HEK293 (cell line): Measurements from ENCODE around the gene NOXO1.
A peak's percentile ranks its signal among the peaks of the same experiment; 100 is the strongest.

Experiments used
- CTCF ChIA-PET: fragments of 350-600 bp; formaldehyde crosslinking; extraction: SDS; loops from one replicate; lab custom pipeline; 2021; ENCODE audit warnings: antibody characterized with exemption; lab: Yijun Ruan, JAX
- POLR2A ChIA-PET: fragments of 300-600 bp; formaldehyde crosslinking; extraction: SDS; loops from one replicate; lab custom pipeline; 2020; ENCODE audit warnings: antibody characterized with exemption, inconsistent platforms; lab: Yijun Ruan, JAX
- H3K27ac ChIP-seq: fragments of 200-500 bp; sonication (Bioruptor generic); 2 replicates; pipeline ENCODE4 v1.5.1; 2014; ENCODE audit warnings: low read depth, low read length, control low read depth, inconsistent platforms; ENCODE audit errors: extremely low read depth
- H3K36me3 ChIP-seq, 2 experiments: fragments of 200-500 bp in 1 of 2; sonication (Bioruptor generic) in 1 of 2; 1 replicate in 1 of 2; 2 replicates in 1 of 2; pipeline ENCODE4 v1.5.1; 2014 to 2017; ENCODE audit warnings: inconsistent platforms in 2 of 2, low read length in 2 of 2; ENCODE audit not compliant: control insufficient read depth in 2 of 2, insufficient read depth in 1 of 2
- H3K4me1 ChIP-seq: fragments of 200-500 bp; sonication (Bioruptor generic); 2 replicates; pipeline ENCODE4 v1.5.1; 2014; ENCODE audit warnings: mild to moderate bottlenecking, low read length, inconsistent platforms; ENCODE audit not compliant: control insufficient read depth, insufficient read depth
- H3K4me3 ChIP-seq: 2 replicates; pipeline ENCODE4 v1.5.1; 2011; ENCODE audit warnings: low read depth, mild to moderate bottlenecking, control low read depth, low read length, moderate library complexity
- H3K9me3 ChIP-seq: fragments of 200-500 bp; sonication (Bioruptor generic); 2 replicates; pipeline ENCODE4 v1.5.1; 2014; ENCODE audit warnings: low read depth, low read length, inconsistent platforms; ENCODE audit not compliant: control insufficient read depth, insufficient read depth
- GFI1B ChIP-seq: fragments of 450-650 bp; formaldehyde crosslinking; IDR thresholded peaks from 2 replicates; pipeline ENCODE4 v1.5.1; 2016; ENCODE audit warnings: missing biosample characterization, missing genetic modification characterization
- IKZF3 ChIP-seq: fragments of 450-650 bp; IDR thresholded peaks from 2 replicates; pipeline ENCODE4 v1.5.0; 2018; ENCODE audit warnings: missing biosample characterization, mild to moderate bottlenecking, missing genetic modification characterization, moderate library complexity
- KLF10 ChIP-seq: fragments of 450-650 bp; IDR thresholded peaks from 2 replicates; pipeline ENCODE4 v1.5.1; 2018; ENCODE audit warnings: missing biosample characterization, mild to moderate bottlenecking, missing genetic modification characterization
- KLF8 ChIP-seq: fragments of 450-650 bp; formaldehyde crosslinking; IDR thresholded peaks from 2 replicates; pipeline ENCODE4 v1.5.1; 2016; ENCODE audit warnings: missing biosample characterization, missing genetic modification characterization
- KLF9 ChIP-seq: fragments of 450-650 bp; formaldehyde crosslinking; IDR thresholded peaks from 2 replicates; pipeline ENCODE4 v1.5.1; 2016; ENCODE audit warnings: missing biosample characterization, missing genetic modification characterization, low read depth
- ZBTB17 ChIP-seq: fragments of 450-650 bp; formaldehyde crosslinking; IDR thresholded peaks from 2 replicates; pipeline ENCODE4 v1.5.1; 2016; ENCODE audit warnings: missing biosample characterization, missing genetic modification characterization
- ZBTB44 ChIP-seq: fragments of 450-650 bp; IDR thresholded peaks from 2 replicates; pipeline ENCODE4 v1.5.1; 2018; ENCODE audit warnings: missing biosample characterization, mild to moderate bottlenecking, missing genetic modification characterization
- ZNF112 ChIP-seq: fragments of 450-650 bp; formaldehyde crosslinking; IDR thresholded peaks from 2 replicates; pipeline ENCODE4 v1.5.0; 2017; ENCODE audit warnings: missing biosample characterization, missing genetic modification characterization
- ZNF138 ChIP-seq: fragments of 450-650 bp; formaldehyde crosslinking; IDR thresholded peaks from 2 replicates; pipeline ENCODE4 v1.5.1; 2016; ENCODE audit warnings: missing biosample characterization, missing genetic modification characterization, borderline replicate concordance
- ZNF148 ChIP-seq: fragments of 450-650 bp; formaldehyde crosslinking; IDR thresholded peaks from 2 replicates; pipeline ENCODE4 v1.5.0; 2017; ENCODE audit warnings: missing biosample characterization, missing genetic modification characterization, borderline replicate concordance
- ZNF18 ChIP-seq: fragments of 450-650 bp; formaldehyde crosslinking; IDR thresholded peaks from 2 replicates; pipeline ENCODE4 v1.5.1; 2016; ENCODE audit warnings: missing biosample characterization, missing genetic modification characterization
- ZNF24 ChIP-seq: fragments of 450-650 bp; formaldehyde crosslinking; IDR thresholded peaks from 2 replicates; pipeline ENCODE4 v1.5.1; 2016; ENCODE audit warnings: missing biosample characterization, missing genetic modification characterization
- ZNF248 ChIP-seq: fragments of 450-650 bp; formaldehyde crosslinking; IDR thresholded peaks from 2 replicates; pipeline ENCODE4 v1.5.1; 2017; ENCODE audit warnings: missing biosample characterization, missing genetic modification characterization
- ZNF311 ChIP-seq: fragments of 450-650 bp; formaldehyde crosslinking; IDR thresholded peaks from 2 replicates; pipeline ENCODE4 v1.5.1; 2017; ENCODE audit warnings: missing biosample characterization, missing genetic modification characterization, borderline replicate concordance
- ZNF324 ChIP-seq: fragments of 450-650 bp; formaldehyde crosslinking; IDR thresholded peaks from 2 replicates; pipeline ENCODE4 v1.5.1; 2016; ENCODE audit warnings: missing biosample characterization, missing genetic modification characterization
- ZNF404 ChIP-seq: fragments of 450-650 bp; formaldehyde crosslinking; IDR thresholded peaks from 2 replicates; pipeline ENCODE4 v1.5.1; 2017; ENCODE audit warnings: missing biosample characterization, missing genetic modification characterization
- ZNF501 ChIP-seq: fragments of 450-650 bp; formaldehyde crosslinking; IDR thresholded peaks from 2 replicates; pipeline ENCODE4 v1.5.1; 2016; ENCODE audit warnings: missing biosample characterization, missing genetic modification characterization
- ZNF544 ChIP-seq: fragments of 450-650 bp; formaldehyde crosslinking; IDR thresholded peaks from 2 replicates; pipeline ENCODE4 v1.5.0; 2017; ENCODE audit warnings: missing biosample characterization, missing genetic modification characterization
- ZNF596 ChIP-seq: fragments of 450-650 bp; IDR thresholded peaks from 2 replicates; pipeline ENCODE4 v1.5.0; 2018; ENCODE audit warnings: missing biosample characterization, mild to moderate bottlenecking, missing genetic modification characterization, moderate library complexity
- ZNF670 ChIP-seq: fragments of 450-650 bp; formaldehyde crosslinking; IDR thresholded peaks from 2 replicates; pipeline ENCODE4 v1.5.1; 2016; ENCODE audit warnings: missing biosample characterization, missing genetic modification characterization, low read depth
- ZNF76 ChIP-seq: fragments of 450-650 bp; formaldehyde crosslinking; IDR thresholded peaks from 2 replicates; pipeline ENCODE4; 2016; ENCODE audit warnings: low read depth, missing biosample characterization, missing genetic modification characterization, borderline replicate concordance
- ZNF785 ChIP-seq: fragments of 450-650 bp; formaldehyde crosslinking; IDR thresholded peaks from 2 replicates; pipeline ENCODE4 v1.5.1; 2016; ENCODE audit warnings: missing biosample characterization, missing genetic modification characterization
- TF ChIP-seq, protein P1 (sequence below): fragments of 450-650 bp; formaldehyde crosslinking; IDR thresholded peaks from 2 replicates; pipeline ENCODE4 v1.5.1; 2017; ENCODE audit warnings: missing biosample characterization, missing genetic modification characterization
- TF ChIP-seq, protein P2 (sequence below): fragments of 450-650 bp; formaldehyde crosslinking; IDR thresholded peaks from 2 replicates; pipeline ENCODE4 v1.5.1; 2016; ENCODE audit warnings: missing biosample characterization, missing genetic modification characterization
- TF ChIP-seq, protein P3 (sequence below): fragments of 450-650 bp; formaldehyde crosslinking; IDR thresholded peaks from 2 replicates; pipeline ENCODE4; 2016; ENCODE audit warnings: missing biosample characterization, missing genetic modification characterization

NOXO1 gene

GRCh38 chr16:1972490-1972877, 8.8 kb downstream of the NOXO1 start (continued):
- TF ChIP-seq ZBTB17 (tag by site-specific recombination): no peak
- TF ChIP-seq, protein P1, sequence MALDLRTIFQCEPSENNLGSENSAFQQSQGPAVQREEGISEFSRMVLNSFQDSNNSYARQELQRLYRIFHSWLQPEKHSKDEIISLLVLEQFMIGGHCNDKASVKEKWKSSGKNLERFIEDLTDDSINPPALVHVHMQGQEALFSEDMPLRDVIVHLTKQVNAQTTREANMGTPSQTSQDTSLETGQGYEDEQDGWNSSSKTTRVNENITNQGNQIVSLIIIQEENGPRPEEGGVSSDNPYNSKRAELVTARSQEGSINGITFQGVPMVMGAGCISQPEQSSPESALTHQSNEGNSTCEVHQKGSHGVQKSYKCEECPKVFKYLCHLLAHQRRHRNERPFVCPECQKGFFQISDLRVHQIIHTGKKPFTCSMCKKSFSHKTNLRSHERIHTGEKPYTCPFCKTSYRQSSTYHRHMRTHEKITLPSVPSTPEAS (tag by site-specific recombination): no peak
- no peak for TF ChIP-seq ZNF670 (tag by site-specific recombination)
- peak; percentile 82 for TF ChIP-seq ZNF76 (tag by site-specific recombination)
- TF ChIP-seq KLF8: no peak
- TF ChIP-seq, protein P2, sequence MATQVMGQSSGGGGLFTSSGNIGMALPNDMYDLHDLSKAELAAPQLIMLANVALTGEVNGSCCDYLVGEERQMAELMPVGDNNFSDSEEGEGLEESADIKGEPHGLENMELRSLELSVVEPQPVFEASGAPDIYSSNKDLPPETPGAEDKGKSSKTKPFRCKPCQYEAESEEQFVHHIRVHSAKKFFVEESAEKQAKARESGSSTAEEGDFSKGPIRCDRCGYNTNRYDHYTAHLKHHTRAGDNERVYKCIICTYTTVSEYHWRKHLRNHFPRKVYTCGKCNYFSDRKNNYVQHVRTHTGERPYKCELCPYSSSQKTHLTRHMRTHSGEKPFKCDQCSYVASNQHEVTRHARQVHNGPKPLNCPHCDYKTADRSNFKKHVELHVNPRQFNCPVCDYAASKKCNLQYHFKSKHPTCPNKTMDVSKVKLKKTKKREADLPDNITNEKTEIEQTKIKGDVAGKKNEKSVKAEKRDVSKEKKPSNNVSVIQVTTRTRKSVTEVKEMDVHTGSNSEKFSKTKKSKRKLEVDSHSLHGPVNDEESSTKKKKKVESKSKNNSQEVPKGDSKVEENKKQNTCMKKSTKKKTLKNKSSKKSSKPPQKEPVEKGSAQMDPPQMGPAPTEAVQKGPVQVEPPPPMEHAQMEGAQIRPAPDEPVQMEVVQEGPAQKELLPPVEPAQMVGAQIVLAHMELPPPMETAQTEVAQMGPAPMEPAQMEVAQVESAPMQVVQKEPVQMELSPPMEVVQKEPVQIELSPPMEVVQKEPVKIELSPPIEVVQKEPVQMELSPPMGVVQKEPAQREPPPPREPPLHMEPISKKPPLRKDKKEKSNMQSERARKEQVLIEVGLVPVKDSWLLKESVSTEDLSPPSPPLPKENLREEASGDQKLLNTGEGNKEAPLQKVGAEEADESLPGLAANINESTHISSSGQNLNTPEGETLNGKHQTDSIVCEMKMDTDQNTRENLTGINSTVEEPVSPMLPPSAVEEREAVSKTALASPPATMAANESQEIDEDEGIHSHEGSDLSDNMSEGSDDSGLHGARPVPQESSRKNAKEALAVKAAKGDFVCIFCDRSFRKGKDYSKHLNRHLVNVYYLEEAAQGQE: no peak
- TF ChIP-seq ZNF785: no peak
- TF ChIP-seq KLF9 (tag by site-specific recombination): no peak
- TF ChIP-seq ZNF18 (tag by site-specific recombination): no peak
- TF ChIP-seq, all 188 proteins: peak for 3

DNA sequence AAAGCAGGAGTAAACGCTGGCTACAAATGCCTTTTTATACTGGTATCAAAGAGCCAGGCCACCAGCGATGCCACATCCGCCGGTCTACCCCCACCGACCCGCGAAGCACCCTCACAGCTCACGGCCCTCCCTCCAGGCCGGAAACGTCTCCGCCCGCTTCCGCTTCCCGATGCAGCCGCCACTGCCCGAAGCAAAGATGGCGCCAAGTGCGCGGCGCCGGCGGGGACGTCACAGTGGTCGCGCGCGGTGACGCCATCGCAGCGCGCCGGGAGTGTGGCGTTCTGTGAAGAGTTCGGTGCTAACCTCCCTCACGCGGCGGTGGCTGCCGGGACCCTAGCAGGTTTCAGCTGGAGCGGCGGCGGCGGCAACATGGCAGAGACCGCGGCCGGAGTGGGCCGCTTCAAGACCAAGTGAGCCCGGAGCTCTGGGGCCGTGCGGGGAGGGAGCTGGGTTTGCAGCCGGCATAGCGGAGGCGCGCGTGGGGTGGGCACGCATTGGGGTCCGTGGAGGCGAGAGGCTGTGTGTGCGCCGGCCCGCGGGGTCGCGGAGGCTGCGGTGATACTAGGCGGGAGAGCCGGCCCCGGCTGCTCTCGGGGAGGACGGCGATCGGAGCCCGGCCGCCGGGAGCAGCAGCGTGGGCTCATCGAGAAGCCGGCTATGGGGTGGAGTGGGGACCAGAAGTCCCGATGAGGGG, 9.3 kb downstream of the NOXO1 start, which contains the start of gene TBL3:
Gene TBL3 (plus strand): TSS at position 258 of the 694 bp plus-strand sequence. CDS start 112 bp downstream, at position 370.
- ChIA-PET CTCF (interaction anchor here (0.6 to 1.2 kb wide), 2 partner anchors 11 to 92 kb away, joined by 3 to 4 read pairs; no protein-coding TSS in a partner anchor), POLR2A (interaction anchor here (0.7 to 1.9 kb wide), 14 partner anchors 9 to 781 kb away, joined by 3 to 17 read pairs (median 3); partner anchors contain the start of genes GFER, MLST8, MSRB1 and NUBP2)
- Histone ChIP-seq H3K4me1 (no peaks in the 10 kb centered on the region), H3K9me3 (no peaks in the 10 kb centered on the region), H3K36me3 (peaks cover 0 to 32% of the 10 kb centered on the region in 2 experiments; a peak in 1 of 3 replicates), H3K27ac (peak within 1 kb of the TSS; percentile 88), H3K4me3 (peak within 1 kb of the TSS; percentile 97)
- peak; percentile 79 for TF ChIP-seq ZNF501 (tag by site-specific recombination)
- TF ChIP-seq ZNF324 (tag by site-specific recombination): peak; percentile 88
- TF ChIP-seq ZNF24 (tag by site-specific recombination): peak; percentile 92
- TF ChIP-seq ZNF112 (tag by site-specific recombination): no peak
- TF ChIP-seq KLF10 (tag by site-specific recombination): peak; percentile 84
- TF ChIP-seq ZNF404 (tag by site-specific recombination): no peak
- TF ChIP-seq ZNF311 (tag by site-specific recombination): no peak
- TF ChIP-seq GFI1B (tag by site-specific recombination): no peak
- TF ChIP-seq ZNF148 (tag by site-specific recombination): no peak
- no peak for TF ChIP-seq ZBTB44 (tag by site-specific recombination)
- TF ChIP-seq IKZF3 (tag by site-specific recombination): peak; percentile 74
- TF ChIP-seq ZNF596 (tag by site-specific recombination): no peak
- TF ChIP-seq, protein P3, sequence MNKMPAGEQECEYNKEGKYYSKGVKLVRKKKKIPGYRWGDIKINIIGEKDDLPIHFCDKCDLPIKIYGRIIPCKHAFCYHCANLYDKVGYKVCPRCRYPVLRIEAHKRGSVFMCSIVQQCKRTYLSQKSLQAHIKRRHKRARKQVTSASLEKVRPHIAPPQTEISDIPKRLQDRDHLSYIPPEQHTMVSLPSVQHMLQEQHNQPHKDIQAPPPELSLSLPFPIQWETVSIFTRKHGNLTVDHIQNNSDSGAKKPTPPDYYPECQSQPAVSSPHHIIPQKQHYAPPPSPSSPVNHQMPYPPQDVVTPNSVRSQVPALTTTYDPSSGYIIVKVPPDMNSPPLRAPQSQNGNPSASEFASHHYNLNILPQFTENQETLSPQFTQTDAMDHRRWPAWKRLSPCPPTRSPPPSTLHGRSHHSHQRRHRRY (tag by site-specific recombination): no peak; the same call in 1 of the 2 replicates
- TF ChIP-seq ZNF138 (tag by site-specific recombination): no peak
- TF ChIP-seq ZNF248 (tag by site-specific recombination): no peak
- TF ChIP-seq ZNF544: no peak
